H9 (cell line): ENCODE results near the gene IL16. TPM values are rescaled to one million over a fixed set of nuclear protein-coding genes. Genes with fewer than 3 reads are reported as not detected.

Source experiments
- DNase-seq: peaks from one replicate; pipeline ENCODE4 v3.0.0-alpha.2; 2017
- H2AFZ ChIP-seq: one replicate; pipeline ENCODE4 v1.6.1; 2013; ENCODE audit warnings: mild to moderate bottlenecking, low read length, control low read depth, moderate library complexity
- H2AK5ac ChIP-seq: 2 replicates; pipeline ENCODE4 v1.6.1; 2013; ENCODE audit warnings: low read length, control low read depth, mixed read lengths; ENCODE audit not compliant: insufficient read length
- H2BK120ac ChIP-seq: one replicate; pipeline ENCODE4 v1.6.1; 2013; ENCODE audit warnings: low read depth, mild to moderate bottlenecking, low read length, control low read depth, inconsistent platforms; ENCODE audit not compliant: poor library complexity, severe bottlenecking
- H2BK12ac ChIP-seq: 2 replicates; pipeline ENCODE4 v1.6.1; 2013; ENCODE audit warnings: low read length, control low read depth, mixed read lengths, low read depth; ENCODE audit not compliant: insufficient read length
- H2BK15ac ChIP-seq: 2 replicates; pipeline ENCODE4 v1.6.1; 2013; ENCODE audit warnings: low read depth, low read length, control low read depth
- H2BK20ac ChIP-seq: one replicate; pipeline ENCODE4 v1.6.1; 2013; ENCODE audit warnings: low read depth, mild to moderate bottlenecking, low read length, control low read depth, inconsistent platforms; ENCODE audit not compliant: poor library complexity, severe bottlenecking
- H2BK5ac ChIP-seq: 2 replicates; pipeline ENCODE4 v1.6.1; 2013; ENCODE audit warnings: low read length, control low read depth, mixed read lengths; ENCODE audit not compliant: insufficient read length
- H3K14ac ChIP-seq: 2 replicates; pipeline ENCODE4 v1.6.1; 2013; ENCODE audit warnings: low read length, control low read depth; ENCODE audit not compliant: insufficient read depth
- H3K18ac ChIP-seq: 2 replicates; pipeline ENCODE4 v1.6.1; 2013; ENCODE audit warnings: low read depth, mild to moderate bottlenecking, mixed read lengths, low read length, control low read depth; ENCODE audit not compliant: insufficient read length
- H3K23ac ChIP-seq: 2 replicates; pipeline ENCODE4 v1.6.1; 2013; ENCODE audit warnings: low read length, control low read depth, mixed read lengths, low read depth; ENCODE audit not compliant: insufficient read length
- H3K23me2 ChIP-seq: 2 replicates; pipeline ENCODE4 v1.6.1; 2013; ENCODE audit warnings: low read depth, mild to moderate bottlenecking, mixed read lengths, low read length, control low read depth; ENCODE audit not compliant: insufficient read length, poor library complexity, severe bottlenecking
- H3K27ac ChIP-seq: 2 replicates; pipeline ENCODE4 v1.5.1; 2013; ENCODE audit warnings: low read length, control low read depth, mixed read lengths, low read depth; ENCODE audit not compliant: insufficient read length
- H3K27me3 ChIP-seq: 2 replicates; pipeline ENCODE4 v1.6.1; 2013; ENCODE audit warnings: low read length, control low read depth, inconsistent platforms; ENCODE audit not compliant: insufficient read depth
- H3K4ac ChIP-seq: 2 replicates; pipeline ENCODE4 v1.6.1; 2013; ENCODE audit warnings: low read depth, mild to moderate bottlenecking, control low read depth, inconsistent platforms, low read length, moderate library complexity
- H3K4me1 ChIP-seq: 2 replicates; pipeline ENCODE4 v1.6.1; 2013; ENCODE audit warnings: low read length, control low read depth, inconsistent platforms; ENCODE audit not compliant: insufficient read depth
- H3K4me2 ChIP-seq: 2 replicates; pipeline ENCODE4 v1.6.1; 2013; ENCODE audit warnings: low read length, control low read depth, mixed read lengths; ENCODE audit not compliant: insufficient read length, insufficient read depth
- H3K56ac ChIP-seq: 2 replicates; pipeline ENCODE4 v1.6.1; 2013; ENCODE audit warnings: low read depth, mild to moderate bottlenecking, mixed read lengths, low read length, control low read depth; ENCODE audit not compliant: insufficient read length
- H3K79me1 ChIP-seq: 2 replicates; pipeline ENCODE4 v1.6.1; 2013; ENCODE audit warnings: low read depth, mild to moderate bottlenecking, moderate library complexity, low read length, control low read depth, inconsistent platforms; ENCODE audit not compliant: insufficient read depth, poor library complexity, severe bottlenecking
- H3K79me2 ChIP-seq: 2 replicates; pipeline ENCODE4 v1.6.1; 2013; ENCODE audit warnings: low read length, control low read depth, inconsistent platforms; ENCODE audit not compliant: insufficient read depth
- H3K9ac ChIP-seq: 2 replicates; pipeline ENCODE4 v1.6.1; 2013; ENCODE audit warnings: low read length, control low read depth, mixed read lengths; ENCODE audit not compliant: insufficient read length; ENCODE audit errors: extremely low read depth
- H3K9me3 ChIP-seq: one replicate; pipeline ENCODE4 v1.6.1; 2013; ENCODE audit warnings: low read depth, low read length, inconsistent platforms; ENCODE audit not compliant: control insufficient read depth
- H3T11ph ChIP-seq: one replicate; pipeline ENCODE4 v1.6.1; 2013; ENCODE audit warnings: mild to moderate bottlenecking, low read length, control low read depth, inconsistent platforms
- H4K20me1 ChIP-seq: one replicate; pipeline ENCODE4 v1.6.1; 2013; ENCODE audit not compliant: control insufficient read depth, insufficient read length, insufficient read depth
- H4K5ac ChIP-seq: 2 replicates; pipeline ENCODE4 v1.6.1; 2013; ENCODE audit warnings: low read depth, mild to moderate bottlenecking, mixed read lengths, low read length, control low read depth; ENCODE audit not compliant: insufficient read length
- H4K8ac ChIP-seq: replicated peaks from 2 replicates; pipeline ENCODE4 v1.6.1; 2013; ENCODE audit warnings: low read length, control low read depth, mixed read lengths, low read depth; ENCODE audit not compliant: insufficient read length
- H4K91ac ChIP-seq: 2 replicates; pipeline ENCODE4 v1.6.1; 2013; ENCODE audit warnings: low read depth, mild to moderate bottlenecking, moderate library complexity, mixed read lengths, low read length, control low read depth; ENCODE audit not compliant: insufficient read length
- H3K27ac Mint-ChIP-seq, 3 experiments: 2 replicates in 2 of 3; 3 replicates in 1 of 3; pipeline ENCODE4 v1.8.0; 2020 to 2021; ENCODE audit warnings: mixed read lengths in 3 of 3, mild to moderate bottlenecking in 1 of 3, moderate library complexity in 1 of 3
- H3K27me3 Mint-ChIP-seq: 2 replicates; pipeline ENCODE4 v1.8.0; 2021; ENCODE audit warnings: low read depth, mild to moderate bottlenecking, moderate library complexity, mixed read lengths
- H3K36me3 Mint-ChIP-seq, 3 experiments: 2 replicates in 2 of 3; 3 replicates in 1 of 3; pipeline ENCODE4 v1.8.0; 2020 to 2021; ENCODE audit warnings: low read depth in 3 of 3, mixed read lengths in 3 of 3; ENCODE audit not compliant: insufficient read depth in 1 of 3
- H3K4me1 Mint-ChIP-seq, 2 experiments: 2 replicates each; pipeline ENCODE4 v1.8.0; 2020; ENCODE audit warnings: mixed read lengths in 2 of 2
- H3K4me3 Mint-ChIP-seq, 2 experiments: 2 replicates in 1 of 2; 3 replicates in 1 of 2; pipeline ENCODE4 v1.8.0; 2020 to 2021; ENCODE audit warnings: mild to moderate bottlenecking in 2 of 2, mixed read lengths in 2 of 2, moderate library complexity in 1 of 2
- H3K9me3 Mint-ChIP-seq, 2 experiments: 2 replicates in 1 of 2; 3 replicates in 1 of 2; pipeline ENCODE4 v1.8.0; 2020; ENCODE audit warnings: mild to moderate bottlenecking in 2 of 2, mixed read lengths in 2 of 2, moderate library complexity in 1 of 2
- CTCF ChIP-seq: fragments of 200-600 bp; sonication (generic); conservative IDR thresholded peaks from 3 replicates; pipeline ENCODE4 v1.8.0; 2021; ENCODE audit warnings: antibody characterized with exemption, mild to moderate bottlenecking
- WGBS: extraction: QIAGEN DNeasy Blood & Tissue Kit; methylation state at CpG from one replicate; pipeline ENCODE4 v1.1.7; 2013; ENCODE audit warnings: missing lambda C conversion rate, low lambda C conversion rate, mixed read lengths; ENCODE audit not compliant: insufficient read length; ENCODE audit errors: extremely low coverage; 5-methylcytosine and 5-hydroxymethylcytosine counted together
- total RNA-seq: library from RNA; stranded (reverse); gene quantifications from 2 replicates; pipeline ENCODE4 v1.2.1, GENCODE V29; 2021

IL16 gene
- total RNA-seq, 1 experiment from 2014 or later, result 0.28 TPM

GRCh38 chr15:81299630-81300273, 103.1 kb downstream of the IL16 start:
- Histone ChIP-seq H2AK5ac (no peak overlapping the region), H3K23me2 (no peaks in the 10 kb centered on the region), H2BK120ac (no peak overlapping the region), H2BK20ac (no peak overlapping the region), H3K18ac (no peak overlapping the region), H3K9me3 (no peaks in the 10 kb centered on the region), H3K27me3 (no peaks in the 10 kb centered on the region), H3K56ac (no peak overlapping the region), H2BK15ac (no peak overlapping the region), H3K14ac (no peak overlapping the region), H4K8ac (no peak overlapping the region), H4K91ac (no peak overlapping the region), H2BK12ac (no peak overlapping the region), H3K79me1 (no peaks in the 10 kb centered on the region), H2AFZ (no peak overlapping the region), H3K4me2 (no peak overlapping the region), H3K27ac (no peak overlapping the region), H4K5ac (no peak overlapping the region), H3K4ac (no peak overlapping the region), H3K9ac (no peak overlapping the region), H3K4me1 (peaks cover 9% of the 10 kb centered on the region; the same call in 1 of the 2 replicates), H2BK5ac (no peak overlapping the region), H4K20me1 (no peaks in the 10 kb centered on the region), H3T11ph (no peak overlapping the region), H3K23ac (no peak overlapping the region), H3K79me2 (no peaks in the 10 kb centered on the region)
- DNase-seq, result no peak
- TF ChIP-seq CTCF, result no peak
- Mint-ChIP-seq H3K4me1 (peaks cover 34 to 37% of the 10 kb centered on the region in 2 experiments), H3K27me3 (peaks cover 14% of the 10 kb centered on the region), H3K4me3 (no peak overlapping the region; a peak in 1 of 5 replicates), H3K9me3 (no peaks in the 10 kb centered on the region), H3K27ac (no peak overlapping the region), H3K36me3 (no peaks in the 10 kb centered on the region)
- no CpG with 5 or more reads among the region's 14 CpGs for WGBS
